Upper lobe of right lung (tissue), 1 donor: ENCODE data around the gene COPZ1. TPM values are rescaled to one million over a fixed set of nuclear protein-coding genes. Genes with fewer than 3 reads are reported as not detected.
"Not testable (repeated sequence)": the region's sequence is repeated elsewhere in the genome, so short reads cannot be mapped to it uniquely, and the experiment has no call there.

Experiments
- ATAC-seq: fragments of 200-7000 bp; cut with Tn5 transposase; one replicate; pipeline ENCODE4 v1.9.1; 2020; ENCODE audit warnings: mild to moderate bottlenecking, moderate library complexity
- DNase-seq: peaks from one replicate; pipeline ENCODE4 v3.0.0-alpha.2; 2020
- H3K27ac ChIP-seq: fragments of 200-600 bp; one replicate; pipeline ENCODE4 v1.8.0; 2022
- H3K27me3 ChIP-seq: fragments of 200-600 bp; one replicate; pipeline ENCODE4 v1.8.0; 2022; ENCODE audit warnings: mild to moderate bottlenecking
- H3K36me3 ChIP-seq: fragments of 200-600 bp; one replicate; pipeline ENCODE4 v1.8.0; 2022
- H3K4me1 ChIP-seq: fragments of 200-600 bp; one replicate; pipeline ENCODE4 v1.8.0; 2022
- H3K4me3 ChIP-seq: fragments of 200-600 bp; one replicate; pipeline ENCODE4 v1.8.0; 2022; ENCODE audit warnings: mild to moderate bottlenecking
- H3K9me3 ChIP-seq: fragments of 200-600 bp; one replicate; pipeline ENCODE4 v1.8.0; 2022
- intact Hi-C: fragments of 100-400 bp; cut with DNase I; formaldehyde crosslinking; loops from one replicate; pipeline ENCODE4 v1.11.0; 2022
- total RNA-seq: library from RNA; stranded (reverse); fragmentation: NEBNext Ultra II Directional; extraction: Animal tissue kit (Norgen Biotek cat#: 25700); gene quantifications from one replicate; pipeline ENCODE4 v1.2.1, GENCODE V29; 2021
- TF ChIP-seq, protein P1 (sequence below): fragments of 200-600 bp; IDR thresholded peaks from one replicate; pipeline ENCODE4 v1.8.0; 2022; ENCODE audit warnings: antibody characterized with exemption
- donor health status: DM: no; HTN: yes; CAD: no; lungs with severe emphysema.

The COPZ1 gene
- total RNA-seq, 1 donor from 2014 or later = 125 TPM

DNA sequence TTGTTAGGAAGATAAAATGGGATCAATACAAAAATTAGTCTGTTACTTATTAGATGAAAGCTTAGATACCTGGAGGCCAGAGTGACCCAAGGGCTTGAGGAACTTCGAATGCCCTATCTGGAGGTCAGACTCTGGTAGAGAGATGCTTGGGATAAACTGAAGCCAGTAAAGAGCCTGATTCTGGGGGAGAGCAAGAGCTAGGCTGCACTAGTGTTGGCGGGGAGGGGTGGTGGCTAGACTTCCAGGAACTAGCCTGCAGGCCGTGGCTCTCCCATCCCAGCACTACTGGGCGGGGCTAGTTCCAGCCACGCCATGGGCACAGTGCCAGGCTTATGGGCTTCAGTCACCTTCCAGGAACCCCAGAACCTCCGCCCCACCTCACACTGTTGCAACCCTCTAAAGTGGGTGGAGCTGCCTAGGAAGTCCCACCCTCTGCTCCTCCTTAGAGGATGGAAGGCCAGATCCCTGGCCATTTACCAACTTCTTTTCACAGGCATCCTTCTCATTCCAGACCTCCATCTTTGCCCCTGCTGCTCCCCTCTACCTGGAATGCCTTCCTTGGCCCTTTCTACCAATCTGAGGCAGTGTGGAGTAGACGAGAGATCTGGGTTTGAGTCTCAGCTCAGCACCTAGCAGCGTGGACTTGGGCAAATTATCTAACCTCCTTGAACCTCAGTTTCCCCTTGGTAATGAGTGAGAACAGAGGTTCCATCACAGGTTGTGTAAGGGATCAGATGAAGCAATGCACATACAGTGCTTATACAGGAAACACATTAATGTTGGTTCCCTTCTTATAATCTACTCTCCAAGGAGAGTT lies 17.8 kb upstream of the COPZ1 start:
- peak; percentile 97 for DNase-seq

DNA sequence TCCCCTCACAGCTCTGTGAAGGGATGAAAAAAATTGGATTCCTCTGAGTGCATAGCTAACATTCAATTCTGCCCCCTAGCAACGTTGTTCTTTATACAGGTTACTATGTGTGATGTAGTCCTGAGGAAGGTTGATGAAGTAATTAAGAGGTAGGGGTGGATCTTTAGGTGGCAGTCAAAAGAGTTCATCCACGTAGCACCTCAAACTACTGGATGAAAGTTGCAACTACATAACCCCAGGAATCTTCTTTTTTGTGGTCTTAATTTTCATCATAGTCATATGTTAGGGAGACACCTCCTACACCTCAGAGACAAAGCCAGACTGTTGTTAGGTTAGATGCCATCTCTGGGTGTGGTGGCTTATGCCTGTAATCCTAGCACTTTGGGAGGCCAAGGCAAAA lies 13.9 kb upstream of the COPZ1 start:
- H3K4me3 ChIP-seq = no peak overlapping the region
- no peak for ATAC-seq
- H3K9me3 ChIP-seq = no peaks in the 10 kb centered on the region
- H3K36me3 ChIP-seq = no peaks in the 10 kb centered on the region
- H3K27me3 ChIP-seq = no peaks in the 10 kb centered on the region
- intact Hi-C loops = no loop called here
- no peak for DNase-seq
- no peak overlapping the region for H3K27ac ChIP-seq
- TF ChIP-seq, protein P1, sequence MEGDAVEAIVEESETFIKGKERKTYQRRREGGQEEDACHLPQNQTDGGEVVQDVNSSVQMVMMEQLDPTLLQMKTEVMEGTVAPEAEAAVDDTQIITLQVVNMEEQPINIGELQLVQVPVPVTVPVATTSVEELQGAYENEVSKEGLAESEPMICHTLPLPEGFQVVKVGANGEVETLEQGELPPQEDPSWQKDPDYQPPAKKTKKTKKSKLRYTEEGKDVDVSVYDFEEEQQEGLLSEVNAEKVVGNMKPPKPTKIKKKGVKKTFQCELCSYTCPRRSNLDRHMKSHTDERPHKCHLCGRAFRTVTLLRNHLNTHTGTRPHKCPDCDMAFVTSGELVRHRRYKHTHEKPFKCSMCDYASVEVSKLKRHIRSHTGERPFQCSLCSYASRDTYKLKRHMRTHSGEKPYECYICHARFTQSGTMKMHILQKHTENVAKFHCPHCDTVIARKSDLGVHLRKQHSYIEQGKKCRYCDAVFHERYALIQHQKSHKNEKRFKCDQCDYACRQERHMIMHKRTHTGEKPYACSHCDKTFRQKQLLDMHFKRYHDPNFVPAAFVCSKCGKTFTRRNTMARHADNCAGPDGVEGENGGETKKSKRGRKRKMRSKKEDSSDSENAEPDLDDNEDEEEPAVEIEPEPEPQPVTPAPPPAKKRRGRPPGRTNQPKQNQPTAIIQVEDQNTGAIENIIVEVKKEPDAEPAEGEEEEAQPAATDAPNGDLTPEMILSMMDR = no peak
- H3K4me1 ChIP-seq = peaks cover 16% of the 10 kb centered on the region

More for the DNA sequence above, 17.8 kb upstream of the COPZ1 start:
- no peaks in the 10 kb centered on the region for H3K36me3 ChIP-seq
- intact Hi-C loops = no loop called here
- H3K4me3 ChIP-seq = no peak overlapping the region
- TF ChIP-seq, protein P1 = no peak
- no peaks in the 10 kb centered on the region for H3K9me3 ChIP-seq
- ATAC-seq = peak; percentile 94
- H3K4me1 ChIP-seq = peaks cover 25% of the 10 kb centered on the region
- H3K27me3 ChIP-seq = no peaks in the 10 kb centered on the region
- H3K27ac ChIP-seq = peak overlapping the region; percentile 55

DNA sequence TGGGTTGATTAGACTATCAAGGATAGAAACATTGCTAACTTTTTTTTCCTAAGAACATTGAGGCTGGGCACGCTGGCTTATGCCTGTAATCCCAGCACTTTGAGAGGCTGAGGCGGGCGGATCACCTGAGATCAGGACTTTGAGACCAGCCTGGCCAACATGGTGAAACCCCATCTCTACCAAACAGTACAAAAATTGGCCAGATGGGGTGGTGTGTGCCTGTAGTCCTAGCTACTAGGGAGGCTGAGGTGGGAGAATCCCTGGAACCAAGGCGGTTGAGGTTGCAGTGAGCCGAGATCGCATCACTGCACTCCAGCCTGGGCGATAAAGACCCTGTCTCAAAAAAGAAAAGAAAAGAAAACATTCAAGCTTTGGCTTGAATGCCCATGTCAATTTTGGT lies 12.6 kb upstream of the COPZ1 start:
- H3K9me3 ChIP-seq, ATAC-seq, H3K4me3 ChIP-seq, H3K36me3 ChIP-seq, H3K27ac ChIP-seq, H3K27me3 ChIP-seq, intact Hi-C loops, H3K4me1 ChIP-seq, DNase-seq: not testable (repeated sequence)

DNA sequence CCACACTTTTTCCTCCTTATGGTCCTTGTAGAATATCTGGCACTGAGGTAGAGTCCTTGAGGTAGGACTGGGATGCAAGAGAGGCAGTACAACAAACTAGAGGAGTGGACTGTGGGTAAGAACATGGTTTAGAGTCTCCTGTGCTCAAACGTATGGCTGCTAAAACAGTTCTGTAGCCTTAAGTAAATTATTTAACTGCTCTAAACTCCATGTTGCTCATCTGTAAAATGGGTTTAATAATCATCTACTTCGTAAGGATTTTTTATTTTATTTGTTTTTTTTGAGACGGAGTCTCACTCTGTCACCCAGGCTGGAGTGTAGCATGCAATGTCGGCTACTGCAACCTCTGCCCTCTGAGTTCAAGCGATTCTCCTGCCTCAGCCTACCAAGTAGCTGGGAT lies 3.6 kb upstream of the COPZ1 start:
- intact Hi-C loops = no loop called here
- H3K4me1 ChIP-seq = peaks cover 8% of the 10 kb centered on the region
- no peaks in the 10 kb centered on the region for H3K9me3 ChIP-seq
- H3K4me3 ChIP-seq = no peak overlapping the region
- H3K27ac ChIP-seq = no peak overlapping the region
- H3K27me3 ChIP-seq = no peaks in the 10 kb centered on the region
- TF ChIP-seq, protein P1 = no peak
- no peaks in the 10 kb centered on the region for H3K36me3 ChIP-seq
- no peak for DNase-seq
- ATAC-seq = no peak

DNA sequence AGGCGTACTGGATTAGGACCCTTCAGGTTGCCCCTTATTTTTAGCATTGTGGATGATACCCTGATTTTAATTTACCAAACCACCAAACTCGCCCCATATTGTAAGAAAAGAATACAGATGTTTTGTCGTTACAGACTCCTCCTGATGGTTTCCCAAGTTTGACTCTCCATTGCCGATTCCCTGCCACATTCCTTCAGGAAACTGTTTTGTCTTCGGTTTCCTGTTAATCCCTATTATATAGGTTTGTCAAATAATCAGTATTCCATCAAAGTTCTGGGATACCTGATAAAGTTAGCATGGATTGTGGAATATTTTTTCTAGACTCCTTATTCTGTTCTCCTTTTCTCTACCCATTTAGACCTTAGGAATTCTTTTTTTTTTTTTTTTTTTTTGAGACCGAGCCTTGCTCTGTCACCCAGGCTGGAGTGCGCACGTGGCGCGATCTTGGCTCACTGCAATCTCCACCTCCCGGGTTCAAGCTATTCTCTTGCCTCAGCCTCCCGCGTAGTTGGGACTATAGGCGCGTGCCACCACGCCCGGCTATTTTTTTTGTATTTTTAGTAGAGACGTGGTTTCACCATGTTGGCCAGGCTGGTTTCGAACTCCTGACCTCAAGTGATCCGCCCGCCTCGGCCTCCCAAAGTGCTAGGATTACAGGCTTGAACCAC lies 645 bp downstream of the COPZ1 start:
- H3K9me3 ChIP-seq, DNase-seq, H3K36me3 ChIP-seq, intact Hi-C loops, H3K27me3 ChIP-seq, ATAC-seq: not testable (repeated sequence)
- Histone ChIP-seq H3K4me1 (peaks cover 28% of the 10 kb centered on the region), H3K27ac (peak overlapping the region; percentile 93), H3K4me3 (peak overlapping the region; percentile 93)

DNA sequence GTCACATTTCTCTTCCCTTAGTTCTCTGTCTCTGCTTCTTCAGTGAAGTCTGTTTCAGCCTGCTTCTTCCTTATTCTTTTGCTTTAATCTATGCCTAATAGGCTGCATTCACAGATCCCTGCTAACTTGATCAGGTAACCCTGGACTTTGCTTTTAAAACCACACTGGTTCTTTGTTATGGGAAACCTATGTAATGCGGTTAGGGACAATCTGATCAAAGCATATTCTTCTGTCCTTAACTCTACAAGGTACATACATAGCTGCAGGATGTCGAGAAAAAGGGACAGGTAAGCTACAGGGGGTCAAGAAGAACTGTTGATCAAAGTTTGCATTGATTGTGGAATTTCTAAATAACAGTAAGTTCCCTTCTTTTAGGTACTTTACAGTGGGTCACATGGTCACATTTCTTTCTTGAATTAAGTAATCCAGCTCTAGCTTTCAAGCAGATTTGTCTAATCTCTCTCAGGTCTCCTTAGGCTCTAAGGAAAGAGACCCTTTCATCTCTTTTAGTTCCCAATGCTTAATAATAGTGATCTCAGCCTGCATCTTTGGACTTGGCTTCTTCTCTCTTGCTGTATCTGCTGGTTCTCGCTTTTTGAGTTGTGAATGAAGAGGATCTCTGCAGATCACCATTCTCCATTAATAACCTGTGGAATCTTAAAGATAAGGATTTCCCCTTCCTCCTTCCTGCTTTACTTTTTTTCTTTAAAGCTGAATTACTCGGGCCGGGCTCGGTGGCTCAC lies 3.8 kb downstream of the COPZ1 start:
- DNase-seq = no peak
- Histone ChIP-seq H3K27me3 (no peaks in the 10 kb centered on the region), H3K4me1 (peaks cover 45% of the 10 kb centered on the region), H3K36me3 (no peaks in the 10 kb centered on the region), H3K27ac (peak overlapping the region; percentile 47), H3K4me3 (no peak overlapping the region), H3K9me3 (no peaks in the 10 kb centered on the region)
- ATAC-seq = no peak
- TF ChIP-seq, protein P1 = no peak
- intact Hi-C loops = no loop called here
